WTC11 (cell line): ENCODE measurements around the gene KIAA0232.

Experiments
- ATF2 ChIP-seq: sonication (generic); formaldehyde crosslinking; IDR thresholded peaks from 2 replicates; pipeline ENCODE4 v1.8.1; 2022; ENCODE audit warnings: low read depth, missing genetic modification reagents, borderline replicate concordance
- ATF6 ChIP-seq: sonication (generic); formaldehyde crosslinking; IDR thresholded peaks from 2 replicates; pipeline ENCODE4 v1.8.1; 2023; ENCODE audit warnings: mild to moderate bottlenecking, missing genetic modification reagents
- CTCF ChIP-seq: fragments of 200-600 bp; IDR thresholded peaks from 2 replicates; pipeline ENCODE4 v1.8.0; 2022; ENCODE audit warnings: antibody characterized with exemption
- E2F5 ChIP-seq: sonication (generic); formaldehyde crosslinking; IDR thresholded peaks from 2 replicates; pipeline ENCODE4 v1.8.1; 2022; ENCODE audit warnings: mild to moderate bottlenecking, moderate library complexity, missing genetic modification reagents
- ELF4 ChIP-seq: sonication (generic); formaldehyde crosslinking; IDR thresholded peaks from 2 replicates; pipeline ENCODE4 v1.8.1; 2022; ENCODE audit warnings: low read depth, mild to moderate bottlenecking, moderate library complexity, missing genetic modification reagents
- FOXP1 ChIP-seq: sonication (generic); formaldehyde crosslinking; IDR thresholded peaks from 2 replicates; pipeline ENCODE4 v1.8.0; 2022; ENCODE audit warnings: missing genetic modification reagents, mild to moderate bottlenecking, moderate library complexity, borderline replicate concordance
- GABPB1 ChIP-seq: sonication (generic); formaldehyde crosslinking; IDR thresholded peaks from 2 replicates; pipeline ENCODE4 v1.8.1; 2023; ENCODE audit warnings: mild to moderate bottlenecking, missing genetic modification reagents
- HMGXB4 ChIP-seq: sonication (generic); formaldehyde crosslinking; IDR thresholded peaks from 2 replicates; pipeline ENCODE4 v1.8.1; 2023; ENCODE audit warnings: mild to moderate bottlenecking, moderate library complexity, missing genetic modification reagents
- IRF2 ChIP-seq: sonication (generic); formaldehyde crosslinking; IDR thresholded peaks from 2 replicates; pipeline ENCODE4 v1.8.0; 2022; ENCODE audit warnings: low read depth, missing genetic modification reagents, borderline replicate concordance
- NFYB ChIP-seq: sonication (generic); formaldehyde crosslinking; conservative IDR thresholded peaks from 2 replicates; pipeline ENCODE4 v1.8.0; 2022; ENCODE audit warnings: low read depth, missing genetic modification reagents
- NR2C2 ChIP-seq: sonication (generic); formaldehyde crosslinking; IDR thresholded peaks from 2 replicates; pipeline ENCODE4 v1.8.0; 2022; ENCODE audit warnings: mild to moderate bottlenecking, missing genetic modification reagents
- PRDM15 ChIP-seq: sonication (generic); formaldehyde crosslinking; IDR thresholded peaks from 2 replicates; pipeline ENCODE4 v1.8.0; 2022; ENCODE audit warnings: missing genetic modification reagents
- SP1 ChIP-seq: sonication (generic); formaldehyde crosslinking; conservative IDR thresholded peaks from 2 replicates; pipeline ENCODE4 v1.8.1; 2022; ENCODE audit warnings: missing genetic modification reagents
- USF1 ChIP-seq: sonication (generic); formaldehyde crosslinking; IDR thresholded peaks from 2 replicates; pipeline ENCODE4 v1.8.0; 2022; ENCODE audit warnings: mild to moderate bottlenecking, missing genetic modification reagents

GRCh38 chr4:6777636-6778281, 4.8 kb upstream of the KIAA0232 start:
- TF ChIP-seq SP1 (CRISPR knock-in tag) (no peak), PRDM15 (CRISPR knock-in tag) (no peak), CTCF (no peak), USF1 (CRISPR knock-in tag) (no peak), ATF6 (no peak), IRF2 (CRISPR knock-in tag) (no peak), ATF2 (CRISPR knock-in tag) (no peak), NR2C2 (CRISPR knock-in tag) (no peak), E2F5 (CRISPR knock-in tag) (no peak), GABPB1 (CRISPR knock-in tag) (no peak), FOXP1 (CRISPR knock-in tag) (no peak), HMGXB4 (no peak), ELF4 (CRISPR knock-in tag) (no peak), NFYB (CRISPR knock-in tag) (no peak)
